Stimulated activated CD8-positive, alpha-beta memory T cell treated with anti-CD3 and anti-CD28 coated beads, Interleukin-2, amount 100 ng/mL, for 48 hours (primary cell): Measurements from ENCODE around the gene MED16.
"Not testable (repeated sequence)": the region's sequence is repeated elsewhere in the genome, so short reads cannot be mapped to it uniquely, and the experiment has no call there.

Source experiments
- DNase-seq, 2 donors: peaks; one replicate each; pipeline ENCODE4 v3.0.0-alpha.2; 2020; ENCODE audit warnings: low read depth in 2 of 2

Gene MED16

DNA sequence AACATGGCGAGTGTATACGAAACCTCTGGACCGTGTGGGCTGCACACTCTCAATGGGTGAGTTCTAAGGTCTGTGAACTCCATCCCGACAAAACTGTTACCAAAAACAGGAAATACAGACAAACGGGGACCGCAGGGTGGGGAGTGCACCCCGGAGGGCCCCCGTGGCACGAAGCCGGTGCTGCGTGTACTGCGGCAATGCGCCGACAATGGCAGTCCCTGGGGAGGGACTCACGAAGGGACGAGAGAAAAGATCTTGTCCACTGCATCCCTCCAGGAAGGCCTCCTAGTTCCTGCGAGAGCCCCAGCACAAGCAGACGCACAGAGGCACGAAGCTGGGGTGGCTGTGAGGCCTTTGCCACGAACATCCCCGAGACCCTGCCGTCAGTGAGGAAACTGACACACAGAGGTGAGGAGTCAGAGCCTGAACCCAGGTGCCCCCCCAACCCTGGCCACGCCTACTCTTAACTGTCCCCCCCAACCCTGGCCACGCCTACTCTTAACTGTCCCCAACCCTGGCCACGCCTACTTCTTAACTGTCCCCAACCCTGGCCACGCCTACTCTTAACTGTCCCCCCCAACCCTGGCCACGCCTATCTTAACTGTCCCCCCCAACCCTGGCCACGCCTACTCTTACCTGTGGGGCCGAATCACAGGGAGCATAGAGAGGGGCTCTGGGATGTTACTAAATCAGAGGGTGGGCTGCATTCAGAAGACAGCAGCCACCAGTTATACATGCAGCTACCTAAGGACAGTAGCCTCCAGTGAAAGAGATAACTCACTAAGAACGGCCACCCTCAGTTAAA, 4.2 kb downstream of the MED16 start:
- DNase-seq = peak in 1 of 2 donors; percentile 50

DNA sequence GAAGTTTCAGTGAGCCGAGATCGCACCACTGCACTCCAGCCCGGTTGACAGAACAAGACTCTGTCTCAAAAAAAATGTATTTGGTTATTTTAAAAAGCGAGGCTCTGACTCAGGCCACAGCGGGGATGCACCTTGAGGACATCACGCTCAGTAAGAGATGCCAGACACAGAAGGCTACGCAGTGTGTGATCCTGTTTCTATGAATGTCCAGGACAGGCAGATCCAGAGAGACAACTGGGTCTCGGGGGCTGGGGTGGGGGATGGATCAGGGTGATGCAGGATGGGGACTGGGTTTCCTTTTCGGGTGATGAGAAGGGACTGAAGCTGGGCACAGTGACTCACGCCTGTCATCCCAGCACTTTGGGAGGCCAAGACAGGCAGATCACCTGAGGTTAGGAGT, 5.4 kb downstream of the MED16 start:
- DNase-seq = no peak

- no peak for DNase-seq
These were observed 5.9 kb downstream of the MED16 start for GRCh38 chr19:887072-887471.

DNA sequence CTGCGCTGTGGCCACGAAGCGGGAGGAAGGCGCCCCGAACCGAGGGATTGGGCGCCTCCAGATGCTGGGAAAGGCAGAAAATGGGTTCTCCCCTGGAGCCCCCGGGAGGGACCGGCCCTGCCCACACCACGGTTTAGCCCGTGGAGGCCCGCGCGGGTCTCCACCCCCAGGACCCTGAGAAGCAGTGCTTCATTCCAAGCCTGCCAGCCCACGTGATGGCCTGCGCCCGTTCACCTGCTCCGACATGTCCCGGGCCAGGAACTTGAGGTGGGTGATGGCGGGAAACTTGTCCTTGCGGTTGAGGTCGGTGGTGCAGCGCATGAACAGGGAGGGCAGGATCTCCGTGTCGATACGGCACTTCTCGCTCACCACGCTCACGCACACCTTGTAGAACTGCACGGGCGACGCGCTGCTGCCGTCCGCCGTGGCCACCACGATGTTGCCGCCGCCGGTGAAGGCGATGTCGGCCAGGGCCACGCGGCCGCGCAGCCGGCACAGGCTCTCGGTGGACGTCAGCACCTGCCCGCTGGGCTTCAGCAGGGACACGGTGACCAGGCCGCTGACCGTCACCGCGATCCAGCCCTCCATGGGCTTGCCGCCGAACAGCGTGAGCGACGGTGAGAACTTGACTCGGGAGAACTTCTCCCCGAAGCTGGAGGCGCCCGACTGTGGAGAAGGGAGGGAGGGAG, 7.3 kb downstream of the MED16 start:
- DNase-seq = no peak

- DNase-seq = no peak
These were observed 8.4 kb downstream of the MED16 start for GRCh38 chr19:884420-885211.

DNA sequence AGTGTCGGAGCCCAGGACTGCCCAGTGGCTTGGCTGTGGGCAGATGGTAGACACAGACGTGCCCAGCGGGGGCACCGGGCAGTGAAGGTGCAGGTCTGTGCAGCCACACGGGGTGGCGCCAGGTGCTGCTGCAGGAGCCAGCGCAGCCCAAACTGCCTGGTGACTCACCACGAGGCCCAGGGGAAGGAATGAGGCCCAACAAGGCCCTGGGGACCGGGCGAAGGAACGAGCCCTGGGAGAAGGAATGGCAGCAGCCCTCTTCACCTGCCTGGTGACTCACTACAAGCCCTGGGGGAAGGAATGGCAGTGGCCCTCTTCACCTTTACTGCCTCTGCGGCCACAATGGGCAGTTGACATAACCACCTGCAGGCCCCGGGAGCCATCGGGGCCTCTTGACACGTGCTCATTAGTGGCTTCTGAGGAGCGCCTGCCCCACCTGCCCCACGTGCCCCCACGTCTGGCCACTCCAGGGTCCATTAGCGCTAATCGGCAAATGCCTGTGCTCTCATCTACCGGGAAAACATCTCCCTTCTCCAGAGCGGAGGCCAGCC, 9.3 kb downstream of the MED16 start:
- no peak for DNase-seq

DNA sequence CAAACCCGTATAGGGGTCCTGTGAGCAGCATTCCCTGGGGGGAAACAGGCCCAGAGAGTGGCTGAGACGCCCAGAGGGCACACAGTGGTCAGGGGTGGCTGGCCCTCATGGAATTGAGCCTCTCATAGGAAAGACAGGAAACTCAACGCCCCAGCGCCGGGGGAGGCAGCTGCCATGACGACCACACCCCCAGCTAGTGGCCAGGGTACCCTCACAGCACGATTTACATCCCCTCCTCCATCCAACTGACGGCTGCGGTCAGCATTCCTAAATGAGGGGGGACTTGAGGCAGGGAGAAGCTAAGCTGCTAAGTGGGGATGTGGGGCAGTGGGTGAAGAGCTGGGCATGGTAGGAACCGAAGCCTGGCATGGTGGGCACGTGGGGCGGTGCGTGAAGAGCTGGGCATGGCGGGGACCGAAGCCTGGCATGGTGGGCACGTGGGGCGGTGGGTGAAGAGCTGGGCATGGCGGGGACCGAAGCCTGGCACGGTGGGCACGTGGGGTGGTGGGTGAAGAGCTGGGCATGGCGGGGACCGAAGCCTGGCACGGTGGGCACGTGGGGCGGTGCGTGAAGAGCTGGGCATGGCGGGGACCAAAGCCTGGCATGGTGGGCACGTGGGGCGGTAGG, 10.0 kb downstream of the MED16 start:
- no peak for DNase-seq

DNA sequence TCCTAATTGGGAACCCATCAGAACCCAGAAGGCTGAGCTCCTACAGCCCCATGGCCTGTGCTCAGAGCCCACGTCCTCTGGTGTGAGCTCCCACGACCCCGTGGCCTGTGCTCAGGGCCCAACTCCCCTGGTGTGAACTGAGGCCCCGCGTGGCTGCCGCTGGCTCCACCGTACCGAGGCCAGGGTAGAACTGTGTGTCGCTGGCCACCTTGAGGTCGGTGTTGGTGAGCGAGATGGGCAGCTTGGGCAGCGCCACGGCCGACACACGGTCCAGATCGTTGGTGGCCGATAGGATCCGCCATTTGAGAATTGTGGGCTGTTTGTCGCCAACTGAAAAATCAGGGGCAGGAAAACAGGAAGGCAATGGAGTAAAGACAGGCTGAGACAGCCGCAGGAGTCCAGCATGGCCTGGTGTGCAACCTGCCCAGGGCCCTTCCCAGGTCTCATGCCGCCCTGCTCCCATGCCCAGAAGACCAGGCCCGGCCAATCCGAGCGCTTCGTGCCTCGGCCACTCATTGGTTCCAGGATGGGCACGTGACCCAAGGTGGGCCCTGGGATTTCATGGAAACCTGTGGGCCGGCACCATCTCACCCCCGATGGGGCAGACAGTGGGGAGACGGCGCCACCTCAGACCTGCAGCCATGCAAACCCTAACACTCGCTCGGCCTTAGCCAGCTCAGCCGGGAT, 11.5 kb downstream of the MED16 start:
- DNase-seq = no peak

GRCh38 chr19:879711-880438, 13.1 kb downstream of the MED16 start:
- no peak for DNase-seq

- DNase-seq = not testable (repeated sequence)
These were observed 14.0 kb downstream of the MED16 start for GRCh38 chr19:878751-879561.

DNA sequence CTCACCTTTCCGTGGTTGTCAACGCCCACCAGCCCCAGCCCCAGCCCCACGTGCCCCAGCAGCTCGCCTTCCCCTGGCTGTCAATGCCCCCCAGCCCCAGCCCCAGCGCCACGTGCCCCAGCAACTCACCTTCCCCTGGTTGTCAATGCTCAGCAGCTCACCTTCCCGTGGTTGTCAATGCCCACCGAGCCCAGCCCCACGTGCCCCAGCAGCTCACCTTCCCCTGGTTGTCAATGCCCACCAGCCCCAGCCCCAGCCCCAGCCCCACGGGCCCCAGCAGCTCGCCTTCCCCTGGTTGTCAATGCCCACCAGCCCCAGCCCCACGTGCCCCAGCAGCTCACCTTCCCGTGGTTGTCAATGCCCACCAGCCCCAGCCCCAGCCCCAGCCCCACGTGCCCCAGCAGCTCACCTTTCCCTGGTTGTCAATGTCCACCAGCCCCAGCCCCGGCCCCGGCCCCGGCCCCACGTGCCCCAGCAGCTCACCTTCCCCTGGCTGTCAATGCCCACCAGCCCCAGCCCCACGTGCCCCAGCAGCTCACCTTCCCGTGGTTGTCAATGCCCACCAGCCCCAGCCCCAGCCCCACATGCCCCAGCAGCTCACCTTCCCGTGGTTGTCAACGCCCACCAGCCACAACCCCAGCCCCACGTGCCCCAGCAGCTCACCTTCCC, 14.9 kb downstream of the MED16 start:
- DNase-seq = not testable (repeated sequence)

DNA sequence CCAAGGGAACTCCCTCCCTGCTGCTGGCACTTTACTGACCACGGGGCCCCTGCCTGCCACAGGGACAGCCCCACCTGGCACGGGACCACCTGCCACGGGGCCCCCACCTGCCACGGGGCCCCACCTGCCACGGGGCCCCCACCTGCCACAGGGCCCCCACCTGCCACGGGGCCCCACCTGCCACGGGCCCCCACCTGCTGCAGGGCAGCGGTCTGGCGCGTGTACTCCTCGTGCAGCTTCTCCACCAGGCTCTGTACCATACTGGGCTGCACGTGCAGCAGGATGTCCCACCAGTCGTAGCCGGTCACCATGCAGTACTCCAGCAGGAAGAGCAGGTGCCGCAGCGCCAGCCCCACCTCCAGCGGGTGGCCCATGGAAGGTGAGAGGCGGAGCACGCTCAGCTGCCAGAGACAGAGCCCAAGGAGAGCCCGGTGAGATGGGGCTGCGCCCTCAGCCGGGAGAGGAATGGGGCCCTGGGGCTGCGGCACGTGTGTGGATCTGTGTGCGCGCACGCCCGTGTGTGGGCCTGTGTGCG, 16.1 kb downstream of the MED16 start:
- no peak for DNase-seq

GRCh38 chr19:876089-876488, 16.9 kb downstream of the MED16 start:
- no peak for DNase-seq

- no peak for DNase-seq
These were observed 17.6 kb downstream of the MED16 start for GRCh38 chr19:875265-875879.

DNA sequence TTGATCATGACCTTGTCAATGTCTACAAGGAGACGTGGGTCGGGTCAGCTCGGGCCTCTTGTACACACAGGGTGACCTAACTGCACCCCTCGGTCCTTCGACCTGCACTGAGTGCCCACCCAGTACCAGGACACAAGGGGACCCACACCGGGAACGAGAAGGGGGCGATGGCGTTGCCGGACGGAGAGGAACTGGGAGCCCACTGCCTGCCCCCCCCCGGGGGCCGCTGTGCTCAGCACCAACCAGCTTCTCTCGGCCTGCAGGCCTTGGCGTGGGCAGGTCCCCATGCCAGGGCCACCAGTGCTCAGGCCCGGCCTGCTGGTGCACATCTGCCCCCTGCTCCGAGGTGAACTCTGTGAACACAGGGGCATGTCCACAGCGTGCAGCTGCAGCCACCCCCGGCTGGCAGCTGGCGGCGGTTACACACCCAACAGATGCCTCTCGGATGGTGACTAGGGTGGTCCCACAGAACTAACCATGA, 19.4 kb downstream of the MED16 start:
- no peak for DNase-seq

GRCh38 chr19:873084-873483, 19.9 kb downstream of the MED16 start:
- peak; percentile 58 to 59 for DNase-seq

DNA sequence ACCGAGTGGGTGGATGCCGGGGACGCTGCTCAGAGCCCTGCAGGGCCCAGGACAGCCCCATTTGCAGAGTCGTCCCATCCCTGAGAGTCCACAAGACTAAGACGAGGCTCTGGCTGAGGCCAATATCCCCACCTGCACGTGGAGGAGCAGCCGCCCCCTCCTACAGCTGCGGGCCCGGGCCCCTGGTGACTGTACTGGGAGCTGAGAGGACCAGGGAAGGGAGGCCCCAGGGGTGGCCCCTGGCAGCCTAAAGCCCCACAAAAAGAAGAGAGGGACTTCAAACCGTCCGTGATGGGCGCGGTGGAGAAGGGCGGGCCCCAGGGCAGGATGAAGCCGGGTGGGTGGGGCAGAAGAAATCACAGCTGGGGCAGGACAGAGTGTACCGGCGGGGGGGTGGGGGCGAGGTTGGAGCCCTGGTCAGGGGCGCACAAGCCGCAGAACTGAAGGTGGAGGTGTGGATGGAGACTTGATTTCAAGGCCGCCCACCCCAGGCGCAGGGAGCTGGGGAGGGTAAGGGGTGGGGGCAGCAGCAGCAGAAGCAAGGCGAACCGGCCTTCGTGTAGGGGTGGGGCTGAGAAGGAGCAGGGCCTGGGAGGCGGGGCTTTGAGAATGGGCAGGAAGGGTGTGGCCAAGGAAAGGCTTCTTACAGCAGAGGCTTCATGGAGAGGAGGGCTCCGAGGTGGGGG, 20.6 kb downstream of the MED16 start:
- peak; percentile 66 to 83 for DNase-seq
